Body of pancreas (tissue), 4 donors: ENCODE data around the gene SOX8.

ENCODE experiments used
- CTCF ChIP-seq, 7 experiments: fragments of 450-650 bp in 4 of 7; fragments of 200-600 bp in 3 of 7; sonication (generic) in 3 of 7; IDR thresholded peaks; one replicate each; pipeline ENCODE4 v1.5.1; 2016 to 2019; ENCODE audit warnings: antibody characterized with exemption in 7 of 7
- POLR2A ChIP-seq, 3 donors: fragments of 450-650 bp; IDR thresholded peaks; one replicate each; pipeline ENCODE4 v1.6.1; 2016; ENCODE audit warnings: antibody characterized with exemption in 3 of 3, mild to moderate bottlenecking in 2 of 3

GRCh38 chr16:1031666-1032065 is 50.1 kb downstream of the SOX8 start:
- TF ChIP-seq POLR2A (IDR thresholded peaks at IDR 0.05) (no peak), CTCF (IDR thresholded peaks at IDR 0.05) (no peak)
